Transverse colon (tissue), 4 donors: ENCODE measurements around the gene MKI67. TPM values are rescaled to one million over a fixed set of nuclear protein-coding genes. Genes with fewer than 3 reads are reported as not detected.

Source experiments
- DNase-seq: peaks from one replicate; pipeline ENCODE4 v3.0.0-alpha.2; 2019
- H3K27ac ChIP-seq, 4 donors: fragments of 200-600 bp; sonication (generic); 2 replicates each; pipeline ENCODE4 v1.5.1; 2016 to 2018; ENCODE audit warnings: inconsistent platforms in 4 of 4
- H3K27me3 ChIP-seq: fragments of 200-600 bp; sonication (generic); 2 replicates; pipeline ENCODE4 v1.5.1; 2017; ENCODE audit warnings: inconsistent platforms
- H3K36me3 ChIP-seq, 4 donors: fragments of 200-600 bp; sonication (generic); 2 replicates each; pipeline ENCODE4 v1.5.1; 2017 to 2019; ENCODE audit warnings: inconsistent platforms in 4 of 4
- H3K4me1 ChIP-seq, 4 donors: fragments of 200-600 bp; sonication (generic); 2 replicates each; pipeline ENCODE4 v1.5.1; 2017 to 2020; ENCODE audit warnings: inconsistent platforms in 4 of 4
- H3K4me3 ChIP-seq, 4 donors: fragments of 200-600 bp; sonication (generic); 1 replicate in 1 of 4; 2 replicates in 3 of 4; pipeline versions ENCODE4 v1.5.1 to v1.6.1; 2017 to 2019; ENCODE audit warnings: inconsistent platforms in 4 of 4
- H3K9me3 ChIP-seq, 2 donors: fragments of 200-600 bp; sonication (generic); 2 replicates each; pipeline ENCODE4 v1.5.1; 2017 to 2019; ENCODE audit warnings: inconsistent platforms in 2 of 2
- EP300 ChIP-seq: sonication (generic); formaldehyde crosslinking; IDR thresholded peaks from one replicate; pipeline ENCODE4 v1.6.1; 2017; ENCODE audit warnings: antibody characterized with exemption, low read depth
- POLR2A ChIP-seq: fragments of 450-650 bp; IDR thresholded peaks from one replicate; pipeline ENCODE4 v1.6.1; 2016; ENCODE audit warnings: antibody characterized with exemption, mild to moderate bottlenecking, moderate library complexity
- POLR2AphosphoS5 ChIP-seq, 3 donors: sonication (generic); formaldehyde crosslinking; IDR thresholded peaks; one replicate each; pipeline ENCODE4 v1.6.1; 2016; ENCODE audit warnings: antibody characterized with exemption in 3 of 3
- WGBS, 2 donors: methylation state at CpG; one replicate each; pipeline ENCODE4 v1.1.5; 2018; ENCODE audit warnings: low coverage in 1 of 2; 5-methylcytosine and 5-hydroxymethylcytosine counted together
- in situ Hi-C, 4 donors: fragments of 200-750 bp; cut with MboI; loops; one replicate each; pipeline versions ENCODE4 v1.15.0 to v1.15.1; 2017; ENCODE audit warnings: low sequenced_read_pairs in 3 of 4, low pct_ligation_motif_present in 1 of 4, low pct_unique_long_range_greater_than_20kb in 1 of 4
- intact Hi-C: fragments of 100-400 bp; cut with DNase I; formaldehyde crosslinking; loops from one replicate; pipeline ENCODE4 v1.15.1; 2023; ENCODE audit warnings: low total_unique reads
- total RNA-seq, 4 donors: library from RNA; depleted of rRNA; stranded (reverse); fragments of >200 nt; gene quantifications; one replicate each; pipeline ENCODE4 v1.1.0, GENCODE V29; 2016
- TF ChIP-seq, protein P1 (sequence below), 5 experiments: fragments of 200-600 bp in 3 of 5; fragments of 450-650 bp in 2 of 5; sonication (generic) in 3 of 5; IDR thresholded peaks; 1 replicate in 2 of 5; 2 replicates in 3 of 5; pipeline ENCODE4 v1.5.1; 2016 to 2017; ENCODE audit warnings: antibody characterized with exemption in 5 of 5, inconsistent platforms in 3 of 5, mild to moderate bottlenecking in 2 of 5, moderate library complexity in 1 of 5

The MKI67 gene
- total RNA-seq, 4 donors from 2014 or later, result 4.5 to 40.8 (median 8.4) TPM

DNA sequence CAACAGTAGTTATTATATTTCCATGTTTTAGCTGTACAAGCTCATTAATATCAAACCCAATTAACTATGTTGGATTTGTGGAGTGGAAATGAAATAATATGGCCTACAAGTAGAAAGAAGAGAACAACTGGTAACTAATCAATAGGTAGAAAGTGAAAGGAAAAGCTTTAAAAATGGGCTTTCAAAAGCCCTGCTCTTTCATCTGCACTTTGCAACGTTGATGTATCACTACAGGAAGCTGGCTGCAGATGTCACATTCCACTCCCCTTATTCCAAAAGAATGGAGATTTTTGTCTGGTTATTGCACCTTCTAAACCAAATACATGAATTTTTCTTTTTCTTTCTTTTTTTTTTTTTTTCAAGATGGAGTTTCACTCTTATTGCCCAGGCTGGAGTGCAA is 11.7 kb upstream of the MKI67 start:
- no peaks in the 10 kb centered on the region for H3K27me3 ChIP-seq
- DNase-seq, result no peak
- no peaks in the 10 kb centered on the region for H3K9me3 ChIP-seq
- no peaks in the 10 kb centered on the region for H3K4me1 ChIP-seq
- no peaks in the 10 kb centered on the region for H3K36me3 ChIP-seq
- in situ Hi-C loops (loop anchor here in 1 of 4 donors (5.0 kb wide), 1 partner anchor 41 kb away; no protein-coding TSS in a partner anchor), intact Hi-C loops (no loop called here)
- H3K4me3 ChIP-seq, result no peak overlapping the region
- no peak for TF ChIP-seq POLR2A
- TF ChIP-seq POLR2AphosphoS5 (IDR thresholded peaks at IDR 0.05), result no peak
- TF ChIP-seq EP300, result no peak
- TF ChIP-seq, protein P1, sequence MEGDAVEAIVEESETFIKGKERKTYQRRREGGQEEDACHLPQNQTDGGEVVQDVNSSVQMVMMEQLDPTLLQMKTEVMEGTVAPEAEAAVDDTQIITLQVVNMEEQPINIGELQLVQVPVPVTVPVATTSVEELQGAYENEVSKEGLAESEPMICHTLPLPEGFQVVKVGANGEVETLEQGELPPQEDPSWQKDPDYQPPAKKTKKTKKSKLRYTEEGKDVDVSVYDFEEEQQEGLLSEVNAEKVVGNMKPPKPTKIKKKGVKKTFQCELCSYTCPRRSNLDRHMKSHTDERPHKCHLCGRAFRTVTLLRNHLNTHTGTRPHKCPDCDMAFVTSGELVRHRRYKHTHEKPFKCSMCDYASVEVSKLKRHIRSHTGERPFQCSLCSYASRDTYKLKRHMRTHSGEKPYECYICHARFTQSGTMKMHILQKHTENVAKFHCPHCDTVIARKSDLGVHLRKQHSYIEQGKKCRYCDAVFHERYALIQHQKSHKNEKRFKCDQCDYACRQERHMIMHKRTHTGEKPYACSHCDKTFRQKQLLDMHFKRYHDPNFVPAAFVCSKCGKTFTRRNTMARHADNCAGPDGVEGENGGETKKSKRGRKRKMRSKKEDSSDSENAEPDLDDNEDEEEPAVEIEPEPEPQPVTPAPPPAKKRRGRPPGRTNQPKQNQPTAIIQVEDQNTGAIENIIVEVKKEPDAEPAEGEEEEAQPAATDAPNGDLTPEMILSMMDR (IDR thresholded peaks at IDR 0.05), result no peak
- H3K27ac ChIP-seq, result no peak overlapping the region
- 25 to 33% methylated on average over 1 of the region's 1 CpG for WGBS, 2 donors

DNA sequence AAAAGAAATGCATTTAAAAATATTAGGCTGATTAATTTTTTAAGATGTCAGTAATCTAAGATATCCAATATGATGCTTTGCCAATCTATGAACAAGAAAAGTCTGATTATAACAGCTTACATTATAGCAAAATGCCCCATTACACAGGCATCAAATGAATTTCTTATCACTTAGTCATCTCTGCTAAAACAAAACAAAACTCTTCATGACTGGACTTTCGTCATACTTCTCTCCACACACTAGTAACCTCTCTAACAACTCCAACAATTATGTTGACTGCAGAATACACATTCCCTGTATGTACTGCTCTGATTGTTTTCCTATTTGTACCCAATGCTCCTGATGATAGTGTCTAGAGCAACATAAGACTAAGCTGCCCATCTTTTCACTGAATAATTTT is 3.8 kb upstream of the MKI67 start:
- in situ Hi-C loops (no loop called here), intact Hi-C loops (no loop called here)
- TF ChIP-seq, protein P1 (IDR thresholded peaks at IDR 0.05), result no peak
- TF ChIP-seq EP300 (no peak), POLR2A (no peak), POLR2AphosphoS5 (IDR thresholded peaks at IDR 0.05) (no peak)
- no peak for DNase-seq
- WGBS, 2 donors, result 62 to 77% methylated on average over 1 of the region's 1 CpG
- H3K27ac ChIP-seq, result no peak overlapping the region
- no peaks in the 10 kb centered on the region for H3K9me3 ChIP-seq
- H3K4me3 ChIP-seq, result no peak overlapping the region
- H3K4me1 ChIP-seq, result peaks cover 6 to 11% (median 8%) of the 10 kb centered on the region in 4 donors
- H3K36me3 ChIP-seq, result no peaks in the 10 kb centered on the region
- H3K27me3 ChIP-seq, result peaks cover 3% of the 10 kb centered on the region

DNA sequence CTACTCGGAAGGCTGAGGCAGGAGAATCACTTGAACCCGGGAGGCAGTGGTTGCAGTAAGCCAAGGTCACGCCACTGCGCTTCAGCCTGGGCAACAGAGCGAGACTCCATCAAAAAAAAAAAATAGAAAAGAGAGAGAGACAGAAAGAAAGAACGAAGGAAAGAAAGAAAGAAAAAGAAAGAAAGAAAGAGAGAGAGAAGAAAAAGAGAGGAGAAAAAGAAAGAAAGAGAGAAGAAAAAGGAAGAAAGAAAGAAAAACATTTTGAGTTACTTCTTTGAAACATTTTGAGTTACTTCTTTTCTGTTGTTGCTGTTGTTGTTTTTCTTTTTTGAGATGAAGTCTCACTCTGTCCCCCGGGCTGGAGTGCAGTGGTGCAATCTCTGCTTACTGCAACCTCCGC is 2.4 kb upstream of the MKI67 start:
- TF ChIP-seq POLR2AphosphoS5 (IDR thresholded peaks at IDR 0.05) (no peak), POLR2A (no peak), EP300 (no peak)
- TF ChIP-seq, protein P1 (IDR thresholded peaks at IDR 0.05), result no peak
- WGBS, 2 donors, result 81 to 90% methylated on average over 7 to 8 of the region's 8 CpGs
- DNase-seq, result no peak
- no peaks in the 10 kb centered on the region for H3K9me3 ChIP-seq
- intact Hi-C loops, result no loop called here
- H3K4me3 ChIP-seq, result no peak overlapping the region
- in situ Hi-C loops, result no loop called here
- H3K27me3 ChIP-seq, result peaks cover 17% of the 10 kb centered on the region
- H3K27ac ChIP-seq, result no peak overlapping the region
- peaks cover 6 to 15% (median 10%) of the 10 kb centered on the region in 4 donors for H3K4me1 ChIP-seq
- H3K36me3 ChIP-seq, result no peaks in the 10 kb centered on the region

DNA sequence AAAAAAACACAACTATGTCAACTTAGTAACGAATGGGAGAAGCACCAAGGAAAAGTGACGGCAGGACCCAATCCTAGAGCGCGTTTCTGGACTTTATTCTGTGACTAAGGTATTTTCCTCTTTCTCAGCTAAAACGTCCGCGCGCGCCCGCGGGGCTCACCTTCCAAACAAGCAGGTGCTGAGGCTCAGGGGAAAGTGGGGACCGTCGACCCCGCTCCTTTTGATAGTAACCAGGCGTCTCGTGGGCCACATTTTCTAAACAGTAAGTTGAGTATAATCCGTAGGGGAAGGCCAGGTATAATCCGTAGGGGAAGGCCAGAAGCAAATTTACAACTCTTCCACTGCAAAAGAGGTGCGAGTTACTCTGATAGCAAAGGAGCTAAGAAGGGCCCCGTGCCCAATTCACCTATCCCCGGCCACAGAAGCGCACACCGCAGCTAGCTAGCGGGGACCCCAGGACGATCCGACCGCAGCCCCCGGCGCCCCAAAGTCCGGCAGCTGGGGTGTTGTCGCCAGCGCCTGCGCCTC is 743 bp downstream of the MKI67 start:
- peak overlapping the region; percentile 39 to 82 (median 61) for H3K4me3 ChIP-seq
- WGBS, 2 donors, result 1 to 4% methylated on average over 4 to 30 of the region's 33 CpGs
- no peaks in the 10 kb centered on the region for H3K9me3 ChIP-seq
- no peak for TF ChIP-seq POLR2A
- no peak for TF ChIP-seq EP300
- TF ChIP-seq, protein P1 (IDR thresholded peaks at IDR 0.05), result no peak
- TF ChIP-seq POLR2AphosphoS5 (IDR thresholded peaks at IDR 0.05), result no peak
- peaks cover 42% of the 10 kb centered on the region for H3K27me3 ChIP-seq
- peak overlapping the region in 3 of 4 donors; percentile 52 to 70 (median 53) for H3K27ac ChIP-seq
- H3K4me1 ChIP-seq, result peaks cover 6 to 15% (median 10%) of the 10 kb centered on the region in 4 donors
- in situ Hi-C loops (no loop called here), intact Hi-C loops (no loop called here)
- no peaks in the 10 kb centered on the region for H3K36me3 ChIP-seq
- DNase-seq, result peak; percentile 40
